Ectodermal cell (in vitro differentiated cells): ENCODE data around the gene HSF2BP.

ENCODE experiments used
- H3K27ac ChIP-seq: 2 replicates; pipeline ENCODE4 v1.7.0; 2013; ENCODE audit warnings: mild to moderate bottlenecking, low read depth, low read length; ENCODE audit not compliant: insufficient read depth, poor library complexity, severe bottlenecking
- H3K27me3 ChIP-seq: 2 replicates; pipeline ENCODE4 v1.7.0; 2013; ENCODE audit warnings: mild to moderate bottlenecking, low read length; ENCODE audit not compliant: insufficient read depth, control insufficient read depth, poor library complexity, severe bottlenecking
- H3K36me3 ChIP-seq: one replicate; pipeline ENCODE4 v1.7.0; 2013; ENCODE audit warnings: low read length; ENCODE audit not compliant: control insufficient read depth, insufficient read depth
- H3K4me1 ChIP-seq: one replicate; pipeline ENCODE4 v1.7.0; 2013; ENCODE audit warnings: low read length; ENCODE audit not compliant: control insufficient read depth, insufficient read depth
- H3K4me3 ChIP-seq: 2 replicates; pipeline ENCODE4 v1.7.0; 2013; ENCODE audit warnings: low read depth, low read length, control low read depth; ENCODE audit not compliant: insufficient read depth
- H3K9me3 ChIP-seq: 2 replicates; pipeline ENCODE4 v1.7.0; 2013; ENCODE audit warnings: mild to moderate bottlenecking, low read length, moderate library complexity; ENCODE audit not compliant: control insufficient read depth
- WGBS, 2 experiments: methylation state at CpG; one replicate each; pipeline ENCODE4 v1.1.7; 2013; ENCODE audit warnings: missing lambda C conversion rate in 2 of 2; 5-methylcytosine and 5-hydroxymethylcytosine counted together

HSF2BP gene

DNA sequence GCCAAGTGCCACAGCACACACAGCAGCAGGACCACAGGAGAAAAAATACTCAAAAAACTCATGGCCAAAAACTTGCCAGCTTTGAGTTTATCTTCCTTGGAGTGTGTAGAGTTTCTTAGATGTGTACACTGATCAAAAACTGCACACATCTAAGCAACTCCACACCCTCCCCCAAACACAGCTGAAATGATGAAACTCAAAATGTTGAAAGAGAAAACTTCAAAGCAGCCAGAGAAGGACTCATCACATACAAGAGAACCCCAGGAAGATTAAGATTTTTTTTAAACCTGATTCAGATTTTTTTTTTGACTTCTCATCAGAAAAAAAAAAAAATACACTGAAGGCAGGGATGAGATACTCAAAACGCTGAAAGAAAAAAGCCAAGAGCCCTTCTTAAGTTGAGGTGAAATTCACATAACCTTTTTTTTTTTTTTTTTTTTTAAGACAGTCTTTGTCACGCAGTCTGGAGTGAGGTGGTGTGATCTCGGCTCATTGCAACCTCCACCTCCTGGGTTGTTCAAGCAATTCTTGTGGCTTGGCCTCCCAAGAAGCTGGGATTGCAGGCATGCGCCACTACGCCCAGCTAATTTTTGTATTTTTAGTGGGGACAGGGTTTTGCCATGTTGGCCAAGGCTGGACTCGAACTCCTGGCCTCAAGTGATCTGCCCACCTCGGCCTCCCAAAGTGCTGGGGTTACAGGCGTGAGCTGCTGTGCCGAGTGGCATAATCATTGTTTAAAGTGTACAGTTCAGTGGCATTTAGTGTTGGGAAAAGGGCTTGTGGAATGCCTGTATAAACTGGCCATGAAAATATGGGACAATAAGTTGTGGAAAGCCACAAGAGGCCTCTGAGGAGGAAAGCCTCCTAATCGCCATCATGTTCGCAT lies 38.7 kb upstream of the HSF2BP start:
- Histone ChIP-seq H3K36me3 (peaks cover 2% of the 10 kb centered on the region), H3K27me3 (no peaks in the 10 kb centered on the region), H3K4me3 (no peak overlapping the region), H3K4me1 (peaks cover 7% of the 10 kb centered on the region), H3K27ac (no peak overlapping the region), H3K9me3 (no peaks in the 10 kb centered on the region)
- 83% methylated on average over 10 of the region's 11 CpGs for WGBS, 2 experiments

GRCh38 chr21:43696214-43696613 lies 36.9 kb upstream of the HSF2BP start:
- Histone ChIP-seq H3K4me1 (no peaks in the 10 kb centered on the region), H3K27me3 (no peaks in the 10 kb centered on the region), H3K4me3 (no peak overlapping the region), H3K9me3 (no peaks in the 10 kb centered on the region), H3K36me3 (peaks cover 6% of the 10 kb centered on the region), H3K27ac (no peak overlapping the region)
- WGBS, 2 experiments = 95 to 96% methylated on average over 17 of the region's 17 CpGs

- no peak overlapping the region for H3K4me3 ChIP-seq
- peaks cover 15% of the 10 kb centered on the region for H3K36me3 ChIP-seq
- no peaks in the 10 kb centered on the region for H3K9me3 ChIP-seq
- H3K27me3 ChIP-seq = no peaks in the 10 kb centered on the region
- WGBS, 2 experiments = 94 to 95% methylated on average over 27 of the region's 27 CpGs
- H3K27ac ChIP-seq = no peak overlapping the region
- no peaks in the 10 kb centered on the region for H3K4me1 ChIP-seq
Observed at GRCh38 chr21:43694437-43695079, 35.3 kb upstream of the HSF2BP start.

DNA sequence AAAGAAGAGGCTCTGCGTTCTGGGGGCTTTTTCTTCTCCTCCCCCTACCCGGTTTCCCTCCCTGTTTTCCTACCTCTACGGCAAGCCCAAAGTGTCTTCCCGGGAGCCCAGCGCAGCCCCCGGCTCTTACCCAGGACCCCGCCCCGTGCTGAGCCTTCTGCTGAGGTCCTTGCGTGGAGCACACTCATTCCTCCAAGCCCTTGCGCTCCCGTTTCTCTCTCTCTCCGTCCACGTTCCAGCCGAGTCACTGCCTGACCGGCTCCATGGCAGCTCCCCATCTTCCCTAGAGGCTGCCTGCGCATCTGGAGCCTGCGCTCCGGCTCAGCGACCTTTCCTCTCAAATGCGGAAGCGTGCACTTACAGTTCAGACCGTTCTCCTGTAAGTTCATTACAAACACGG lies 34.7 kb upstream of the HSF2BP start:
- WGBS, 2 experiments = 95% methylated on average over 23 of the region's 23 CpGs
- H3K36me3 ChIP-seq = peaks cover 18% of the 10 kb centered on the region

GRCh38 chr21:43692949-43693348 lies 33.7 kb upstream of the HSF2BP start:
- Histone ChIP-seq H3K4me1 (no peaks in the 10 kb centered on the region), H3K9me3 (no peaks in the 10 kb centered on the region), H3K36me3 (peaks cover 29% of the 10 kb centered on the region), H3K27me3 (no peaks in the 10 kb centered on the region), H3K4me3 (no peak overlapping the region), H3K27ac (no peak overlapping the region)
- 95% methylated on average over 8 of the region's 8 CpGs for WGBS, 2 experiments

More for the DNA sequence above, 34.7 kb upstream of the HSF2BP start:
- Histone ChIP-seq H3K9me3 (no peaks in the 10 kb centered on the region), H3K4me3 (no peak overlapping the region), H3K27ac (no peak overlapping the region), H3K4me1 (no peaks in the 10 kb centered on the region), H3K27me3 (no peaks in the 10 kb centered on the region)

- no peaks in the 10 kb centered on the region for H3K9me3 ChIP-seq
- H3K27ac ChIP-seq = no peak overlapping the region
- H3K4me3 ChIP-seq = no peak overlapping the region
- no peaks in the 10 kb centered on the region for H3K4me1 ChIP-seq
- H3K36me3 ChIP-seq = peaks cover 40% of the 10 kb centered on the region
- WGBS, 2 experiments = 95 to 96% methylated on average over 10 of the region's 10 CpGs
- no peaks in the 10 kb centered on the region for H3K27me3 ChIP-seq
Observed at GRCh38 chr21:43691801-43692200, 32.5 kb upstream of the HSF2BP start.

GRCh38 chr21:43691086-43691795 lies 32.0 kb upstream of the HSF2BP start:
- no peaks in the 10 kb centered on the region for H3K9me3 ChIP-seq
- peaks cover 46% of the 10 kb centered on the region for H3K36me3 ChIP-seq
- H3K27me3 ChIP-seq = no peaks in the 10 kb centered on the region
- H3K4me1 ChIP-seq = no peaks in the 10 kb centered on the region
- H3K4me3 ChIP-seq = no peak overlapping the region
- no peak overlapping the region for H3K27ac ChIP-seq
- WGBS, 2 experiments = 96% methylated on average over 25 of the region's 25 CpGs

- no peak overlapping the region for H3K4me3 ChIP-seq
- H3K4me1 ChIP-seq = no peaks in the 10 kb centered on the region
- 94 to 95% methylated on average over 7 of the region's 7 CpGs for WGBS, 2 experiments
- no peaks in the 10 kb centered on the region for H3K9me3 ChIP-seq
- H3K27me3 ChIP-seq = no peaks in the 10 kb centered on the region
- H3K27ac ChIP-seq = no peak overlapping the region
- peaks cover 53% of the 10 kb centered on the region for H3K36me3 ChIP-seq
Observed at GRCh38 chr21:43690346-43690745, 31.1 kb upstream of the HSF2BP start.

DNA sequence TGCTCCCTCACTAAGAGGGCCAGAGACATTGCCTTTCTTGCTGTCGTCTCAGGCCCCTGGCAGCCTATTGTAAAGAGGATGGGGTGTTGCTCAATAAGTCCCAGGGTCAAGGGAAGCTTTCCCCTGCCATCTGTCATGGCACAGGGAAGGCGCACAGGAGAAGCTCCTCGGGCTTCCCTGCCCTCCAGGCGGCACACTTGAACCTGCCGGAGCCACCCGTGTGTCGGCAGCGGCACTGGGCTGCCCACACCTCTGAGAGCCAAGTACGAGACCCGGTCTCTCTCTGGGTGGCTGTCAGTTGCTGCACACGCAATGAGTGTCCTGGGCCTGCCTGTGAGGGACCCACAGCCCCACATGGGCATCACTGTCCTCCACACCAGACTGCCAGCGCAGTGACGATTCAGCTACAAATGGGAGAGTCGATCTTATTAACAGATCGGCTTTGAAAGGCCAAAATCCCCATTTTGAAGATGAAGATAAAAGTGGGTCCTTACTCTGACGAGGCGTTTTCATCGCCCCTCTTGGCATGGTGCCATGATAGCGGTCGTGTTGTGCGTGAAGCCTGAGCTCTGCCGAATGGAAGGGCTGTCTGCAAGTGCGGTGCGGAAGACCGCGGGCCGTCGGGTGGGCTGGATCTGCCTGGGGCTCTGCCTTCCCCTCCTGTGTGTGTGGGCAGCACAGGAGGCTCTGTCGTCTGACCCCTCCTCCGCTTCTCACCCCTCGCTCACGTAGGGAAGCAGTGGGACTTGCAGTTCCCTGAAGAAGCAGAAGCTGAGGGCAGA lies 30.5 kb upstream of the HSF2BP start:
- Histone ChIP-seq H3K36me3 (peaks cover 57% of the 10 kb centered on the region), H3K9me3 (no peaks in the 10 kb centered on the region), H3K27me3 (no peaks in the 10 kb centered on the region), H3K4me1 (no peaks in the 10 kb centered on the region), H3K4me3 (no peak overlapping the region), H3K27ac (no peak overlapping the region)
- 95 to 97% methylated on average over 32 of the region's 32 CpGs for WGBS, 2 experiments
